ENCODE data around the gene SLC1A4. TPM values are rescaled to one million over a fixed set of nuclear protein-coding genes. Genes with fewer than 3 reads are reported as not detected.

SLC1A4 gene
- total and polyA plus RNA-seq, 3 donors from 2014 or later: 14.3 to 28.5 (median 17.8) TPM

- H3K27me3 ChIP-seq: no peaks in the 10 kb centered on the region
- no peak overlapping the region for H3K27ac ChIP-seq
- no peaks in the 10 kb centered on the region for H3K9me3 ChIP-seq
- TF ChIP-seq CTCF (IDR thresholded peaks at IDR 0.05): no peak
- no peak for TF ChIP-seq POLR2A (IDR thresholded peaks at IDR 0.05)
- no peaks in the 10 kb centered on the region for H3K4me1 ChIP-seq
- intact Hi-C loops (cut with DNase I; ENCODE audit: low total_unique reads): no loop called here
- H3K36me3 ChIP-seq (ENCODE audit: low read depth, missing control alignments): no peaks in the 10 kb centered on the region
- 96% methylated on average over 1 of the region's 1 CpG; no CpG with 5 or more reads in 1 of the 2 donors for WGBS, 2 donors
- H3K4me3 ChIP-seq: no peak overlapping the region
- DNase-seq: no peak
These were observed 59.9 kb downstream of the SLC1A4 start for GRCh38 chr2:65049010-65049639.

DNA sequence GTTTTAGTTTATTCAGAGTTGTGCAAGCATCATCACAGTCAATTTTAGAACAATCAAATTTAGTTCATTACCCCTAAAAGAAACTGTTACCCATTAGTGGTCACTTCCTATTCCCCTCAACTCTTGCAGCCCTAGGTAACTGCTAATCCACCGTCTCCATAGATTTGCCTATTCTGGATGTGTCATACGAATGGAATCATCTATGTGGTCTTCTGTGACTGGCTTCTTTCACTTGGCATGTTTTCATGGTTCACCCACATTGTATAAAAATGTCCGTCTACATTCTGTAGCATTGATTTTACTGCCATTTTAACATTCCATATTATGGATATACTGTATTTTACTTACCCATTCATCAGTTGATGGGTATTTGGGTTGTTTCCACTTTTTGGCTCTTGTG, 61.7 kb downstream of the SLC1A4 start:
- intact Hi-C loops (cut with DNase I; ENCODE audit: low total_unique reads): no loop called here
- 72 to 97% methylated on average over 3 of the region's 3 CpGs for WGBS, 2 donors

GRCh38 chr2:65053199-65053598, 64.0 kb downstream of the SLC1A4 start:
- intact Hi-C loops (cut with DNase I; ENCODE audit: low total_unique reads): no loop called here
- Histone ChIP-seq H3K27ac (no peak overlapping the region), H3K27me3 (no peaks in the 10 kb centered on the region), H3K36me3 (ENCODE audit: low read depth, missing control alignments) (no peaks in the 10 kb centered on the region), H3K9me3 (no peaks in the 10 kb centered on the region), H3K4me1 (peaks cover 7% of the 10 kb centered on the region), H3K4me3 (no peak overlapping the region)
- 61% methylated on average over 1 of the region's 1 CpG for WGBS, 2 donors
- no peak for DNase-seq
- TF ChIP-seq POLR2A (IDR thresholded peaks at IDR 0.05) (no peak), CTCF (IDR thresholded peaks at IDR 0.05) (no peak)

More for the DNA sequence above, 61.7 kb downstream of the SLC1A4 start:
- no peak for DNase-seq
- Histone ChIP-seq H3K27ac (no peak overlapping the region), H3K4me1 (peaks cover 4% of the 10 kb centered on the region), H3K4me3 (no peak overlapping the region), H3K36me3 (ENCODE audit: low read depth, missing control alignments) (no peaks in the 10 kb centered on the region), H3K27me3 (no peaks in the 10 kb centered on the region), H3K9me3 (no peaks in the 10 kb centered on the region)
- TF ChIP-seq CTCF (IDR thresholded peaks at IDR 0.05) (no peak), POLR2A (IDR thresholded peaks at IDR 0.05) (no peak)

GRCh38 chr2:65054749-65055421, 65.7 kb downstream of the SLC1A4 start:
- no peak for DNase-seq
- Histone ChIP-seq H3K4me1 (peaks cover 7% of the 10 kb centered on the region), H3K27ac (no peak overlapping the region), H3K36me3 (ENCODE audit: low read depth, missing control alignments) (no peaks in the 10 kb centered on the region), H3K27me3 (no peaks in the 10 kb centered on the region), H3K9me3 (no peaks in the 10 kb centered on the region), H3K4me3 (no peak overlapping the region)
- 47 to 72% methylated on average over 4 of the region's 4 CpGs for WGBS, 2 donors
- no peak for TF ChIP-seq CTCF (IDR thresholded peaks at IDR 0.05)
- no peak for TF ChIP-seq POLR2A (IDR thresholded peaks at IDR 0.05)
- intact Hi-C loops (cut with DNase I; ENCODE audit: low total_unique reads): no loop called here

Data from testis (tissue), 3 donors.